ENCODE data around the gene TSPEAR.
"Not testable (repeated sequence)": the region's sequence is repeated elsewhere in the genome, so short reads cannot be mapped to it uniquely, and the experiment has no call there.

The TSPEAR gene

GRCh38 chr21:44564099-44564498 lies 147.3 kb downstream of the TSPEAR start:
- DNase-seq, result no peak

DNA sequence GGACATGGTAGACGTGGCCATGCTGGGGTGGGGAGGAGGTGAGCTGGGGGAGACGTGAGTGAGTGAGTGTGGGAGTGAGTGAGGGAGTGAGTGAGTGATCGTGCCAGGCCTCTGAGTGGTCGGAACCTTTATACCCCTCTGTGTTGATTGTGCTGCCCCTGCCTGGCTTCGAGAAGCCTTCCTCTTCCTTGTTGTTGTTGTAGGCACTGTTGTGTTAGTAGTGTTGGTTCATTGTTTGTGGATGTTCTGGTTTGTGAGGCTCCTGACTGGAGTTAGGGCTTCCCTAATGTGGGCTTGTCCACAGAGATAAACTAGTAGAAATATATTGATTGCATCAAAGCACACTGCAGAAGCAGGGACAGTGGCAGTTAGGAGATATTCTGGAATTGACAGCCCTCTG lies 152.7 kb downstream of the TSPEAR start, which contains the start of gene KRTAP10-3:
TSS of gene KRTAP10-3 (minus strand) at position 101 of the 400 bp plus-strand sequence. CDS start at position 21, 80 bp downstream.
- no peak for DNase-seq

DNA sequence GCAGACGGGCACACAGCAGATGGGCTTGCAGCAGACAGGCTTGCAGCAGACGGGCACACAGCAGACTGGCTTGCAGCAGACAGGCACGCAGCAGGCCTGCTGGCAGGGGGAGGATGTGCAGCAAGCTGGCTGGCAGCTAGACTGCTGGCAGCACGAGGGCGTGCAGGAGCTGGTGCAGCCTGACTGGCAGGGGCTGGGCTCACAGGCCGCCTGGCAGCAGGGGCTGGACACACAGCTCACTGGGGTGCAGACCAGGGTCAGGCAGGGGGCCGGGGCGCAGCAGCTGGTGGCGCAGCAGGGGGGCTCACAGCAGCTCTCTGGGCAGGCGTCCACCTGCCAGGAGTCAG lies 153.1 kb downstream of the TSPEAR start:
- not testable (repeated sequence) for DNase-seq

DNA sequence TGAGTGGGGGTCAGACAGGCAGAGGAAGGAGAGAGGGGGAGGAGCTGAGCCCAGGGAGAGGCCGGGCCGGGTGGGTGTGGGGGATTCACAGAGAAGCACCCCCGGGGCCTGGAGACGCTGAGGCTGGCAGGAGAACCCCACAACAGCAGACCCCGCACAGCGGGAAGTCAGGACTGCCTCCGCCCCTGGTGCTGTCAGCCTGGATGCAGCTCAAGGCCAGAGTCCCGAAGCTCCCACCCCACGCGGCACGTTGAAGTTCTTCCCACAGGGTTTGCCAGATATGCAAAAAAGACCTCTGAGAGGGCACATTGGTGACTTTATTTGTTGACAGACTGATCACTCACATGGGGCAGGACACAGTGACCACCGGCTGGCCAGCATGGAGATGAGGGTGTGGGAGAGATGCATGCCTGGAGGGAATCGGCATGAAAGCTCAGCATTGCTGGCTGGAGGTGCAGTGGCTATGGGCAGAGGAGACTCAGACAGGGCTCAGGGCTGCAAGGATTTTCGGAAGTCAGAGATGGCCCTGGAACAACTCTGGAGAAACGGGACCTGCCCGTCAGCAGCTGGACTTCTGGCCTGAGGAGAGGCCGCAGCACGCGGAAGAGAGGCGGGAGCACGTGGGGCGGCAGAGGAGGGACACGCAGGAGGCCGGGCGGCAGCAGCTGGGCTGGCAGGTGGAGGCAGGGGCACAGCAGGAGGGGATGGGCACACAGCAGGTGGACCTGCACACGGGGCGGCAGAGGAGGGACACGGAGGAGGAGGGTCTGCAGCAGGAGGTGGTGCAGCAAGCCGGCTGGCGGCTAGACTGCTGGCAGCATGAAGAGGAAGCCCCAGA lies 153.7 kb downstream of the TSPEAR start:
- DNase-seq, result no peak

DNA sequence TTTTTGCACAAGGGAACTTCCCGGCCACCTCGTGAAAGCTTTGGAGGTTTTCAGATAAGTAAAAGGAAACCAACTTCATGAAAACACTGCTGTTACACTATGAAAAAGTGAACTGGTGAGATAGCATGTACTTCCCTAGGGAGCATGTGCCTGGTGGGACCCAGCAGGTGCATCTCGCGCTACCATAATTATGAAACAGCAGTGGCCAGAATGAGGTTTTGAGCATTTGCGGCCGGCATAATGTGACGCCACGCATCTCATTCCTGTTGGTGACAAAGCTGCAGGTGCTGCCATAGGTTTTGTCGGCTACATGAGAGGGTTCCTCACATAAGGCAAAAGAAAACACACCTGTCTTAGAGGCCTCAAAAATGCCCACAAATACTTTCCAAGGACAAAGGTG lies 154.5 kb downstream of the TSPEAR start:
- DNase-seq, result no peak

- DNase-seq, result no peak
These were observed 156.0 kb downstream of the TSPEAR start for GRCh38 chr21:44555200-44555875.

DNA sequence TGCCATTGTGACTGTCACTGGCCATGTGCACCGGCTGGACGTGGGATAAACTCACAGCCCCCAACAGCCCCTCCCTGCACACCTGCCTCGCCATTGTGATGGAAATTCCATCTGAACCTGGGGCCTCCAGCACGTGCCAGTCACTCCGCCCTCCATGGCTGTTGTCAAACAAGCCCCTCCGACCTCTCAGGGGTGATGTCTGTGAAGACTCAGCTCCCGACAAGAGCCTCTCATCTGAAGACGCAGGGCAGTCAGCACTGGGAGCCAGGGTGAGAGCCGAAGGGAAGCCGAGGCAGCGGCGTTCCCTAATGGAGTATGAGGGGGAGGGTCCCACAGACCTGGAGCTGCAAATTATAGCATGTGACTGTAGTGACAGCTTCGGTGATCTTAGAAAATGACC lies 158.7 kb downstream of the TSPEAR start:
- no peak for DNase-seq

DNA sequence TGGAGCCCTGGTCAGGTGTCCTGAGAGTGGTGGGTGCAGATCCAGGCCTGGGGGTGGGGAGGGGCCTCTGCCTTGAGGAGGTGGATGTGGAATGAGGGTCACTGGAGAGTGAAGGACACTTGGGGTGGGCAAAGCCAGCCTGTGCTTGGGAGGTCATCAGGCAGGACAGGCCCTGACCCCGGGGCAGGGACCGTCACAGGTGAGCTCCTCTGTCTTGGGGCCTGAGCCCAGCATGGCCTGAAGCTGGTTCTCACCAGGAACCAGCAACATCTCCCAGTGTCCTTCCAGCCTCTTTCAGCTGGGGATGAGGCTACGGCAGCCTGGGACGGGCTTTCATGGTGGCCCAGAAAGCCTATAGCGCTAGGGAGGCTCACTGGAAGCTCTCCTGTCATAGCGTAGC lies 159.2 kb downstream of the TSPEAR start:
- DNase-seq, result no peak

GRCh38 chr21:44551340-44551961 lies 159.9 kb downstream of the TSPEAR start, which contains the start of gene KRTAP10-2:
Gene KRTAP10-2, minus strand, starts transcription at chr21:44551505. Its CDS starts 47 bp downstream, at chr21:44551458.
- no peak for DNase-seq

GRCh38 chr21:44550807-44551206 lies 160.6 kb downstream of the TSPEAR start:
- no peak for DNase-seq

GRCh38 chr21:44550285-44550684 lies 161.1 kb downstream of the TSPEAR start:
- not testable (repeated sequence) for DNase-seq

DNA sequence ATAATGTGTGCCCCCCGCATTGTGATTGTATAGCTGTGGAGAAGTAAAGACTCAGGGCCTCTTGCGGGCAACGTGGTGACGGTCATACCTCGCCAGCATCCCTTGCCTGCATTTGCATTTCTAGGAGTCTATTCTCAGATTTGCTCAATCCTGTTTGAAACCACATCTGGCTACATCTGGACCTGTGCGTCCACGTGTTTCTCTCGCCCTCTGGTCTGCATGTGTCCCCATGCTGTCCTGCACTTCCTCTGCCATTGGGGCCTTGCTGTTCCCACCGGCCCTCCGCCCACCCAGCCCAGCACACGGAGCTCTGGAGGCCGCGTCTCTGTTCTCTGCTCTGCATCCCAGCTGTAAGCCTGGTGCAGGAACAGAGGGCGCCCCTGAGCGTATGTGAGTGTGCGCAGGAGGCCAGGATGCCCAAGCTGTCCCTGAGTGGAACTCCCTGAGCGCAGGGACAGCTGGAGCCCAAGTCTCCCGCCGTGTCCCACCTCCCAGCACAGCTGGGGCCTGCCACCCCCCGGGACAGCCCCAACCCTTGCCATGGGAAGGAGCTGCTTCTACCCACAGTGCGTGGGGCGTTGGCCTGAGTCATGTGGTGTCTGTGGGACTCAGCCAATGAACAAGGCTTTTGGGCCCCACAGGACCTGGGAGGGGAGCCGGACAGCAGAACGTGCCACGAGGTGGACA lies 161.7 kb downstream of the TSPEAR start:
- DNase-seq, result no peak

GRCh38 chr21:44548922-44549321 lies 162.4 kb downstream of the TSPEAR start:
- DNase-seq, result no peak

DNA sequence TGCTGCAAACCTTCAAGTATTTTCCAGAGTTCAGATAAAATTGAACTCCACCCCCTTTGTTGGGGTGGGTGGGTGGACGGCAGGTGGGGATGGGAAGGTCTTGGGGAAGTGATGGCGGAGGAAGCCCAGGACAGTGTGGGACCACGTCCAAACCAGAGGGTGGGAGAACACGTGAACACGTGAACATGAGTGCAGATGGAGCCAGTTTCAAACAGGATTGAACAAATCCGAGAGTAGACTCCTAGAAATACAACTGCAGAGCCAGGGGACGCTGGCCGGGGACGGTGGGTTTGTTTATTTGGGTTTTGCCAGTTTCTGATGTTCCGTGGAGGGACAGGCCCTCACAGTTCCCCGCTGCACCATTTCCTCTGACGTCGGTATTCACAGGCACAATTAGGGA lies 163.0 kb downstream of the TSPEAR start:
- DNase-seq, result no peak

GRCh38 chr21:44547656-44548331 lies 163.6 kb downstream of the TSPEAR start:
- DNase-seq, result peak; percentile 22

DNA sequence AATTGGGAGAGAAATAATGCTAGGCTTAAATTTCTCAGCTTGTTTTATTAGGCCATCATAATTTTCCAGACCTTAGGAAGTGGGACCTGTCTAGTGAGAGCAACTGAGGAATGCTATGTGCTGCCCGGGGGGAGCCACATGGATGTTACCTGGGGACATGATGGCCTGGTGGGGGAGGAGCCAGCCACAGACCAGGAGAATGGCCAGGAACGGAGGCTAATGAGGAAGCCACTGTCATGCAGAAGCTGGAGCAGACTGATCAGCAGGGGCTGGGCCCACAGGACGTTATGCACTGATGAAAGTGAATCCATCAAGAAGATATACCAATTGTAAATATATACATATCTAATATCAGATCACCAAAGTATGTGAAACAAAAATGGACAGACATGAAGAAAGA lies 166.8 kb downstream of the TSPEAR start:
- no peak for DNase-seq

DNA sequence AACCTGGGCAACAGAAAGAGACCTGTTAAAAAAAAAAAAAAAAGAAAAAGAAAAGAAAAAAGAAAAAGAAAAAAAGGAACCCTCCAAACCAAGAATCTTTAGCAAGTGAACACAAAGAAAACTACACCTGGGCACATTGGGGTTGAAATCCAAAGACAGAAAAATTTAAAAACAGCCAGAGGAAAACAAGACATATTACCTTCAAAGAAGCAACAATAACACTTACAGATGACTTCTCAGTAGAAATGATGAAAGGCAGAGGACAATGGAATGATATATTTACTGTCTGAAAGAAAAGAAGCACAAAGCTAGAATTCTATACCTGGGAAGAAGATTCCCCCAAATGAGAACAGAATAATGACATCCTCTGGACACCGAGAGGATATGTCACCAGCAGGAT lies 168.7 kb downstream of the TSPEAR start:
- DNase-seq, result no peak

DNA sequence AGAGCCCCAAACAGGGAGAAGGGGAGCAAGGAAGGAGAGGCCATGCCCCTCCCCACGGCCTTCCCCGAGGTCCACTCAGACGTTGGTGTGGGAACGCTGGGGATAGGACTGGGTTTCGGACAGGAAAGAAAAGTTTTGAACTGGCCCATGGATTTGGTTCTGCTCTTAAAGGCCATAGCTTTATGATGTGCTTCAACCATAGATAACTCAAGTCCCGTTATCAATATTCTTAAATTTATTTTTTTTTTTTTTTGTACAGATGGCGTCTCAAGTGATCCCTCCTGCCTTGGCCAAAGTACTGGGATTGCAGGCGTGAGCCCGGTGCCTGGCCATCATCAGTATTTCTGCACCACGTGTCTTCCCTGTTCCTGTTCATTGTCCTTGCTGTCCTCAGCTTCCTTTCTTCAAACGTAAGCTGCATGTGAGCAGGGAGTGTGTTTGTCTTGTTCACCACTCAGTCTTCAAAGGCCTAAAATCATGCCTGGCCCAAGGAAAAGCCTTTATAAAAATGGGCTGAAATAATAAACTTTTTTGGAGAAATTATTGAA lies 170.6 kb downstream of the TSPEAR start:
- DNase-seq, result no peak

DNA sequence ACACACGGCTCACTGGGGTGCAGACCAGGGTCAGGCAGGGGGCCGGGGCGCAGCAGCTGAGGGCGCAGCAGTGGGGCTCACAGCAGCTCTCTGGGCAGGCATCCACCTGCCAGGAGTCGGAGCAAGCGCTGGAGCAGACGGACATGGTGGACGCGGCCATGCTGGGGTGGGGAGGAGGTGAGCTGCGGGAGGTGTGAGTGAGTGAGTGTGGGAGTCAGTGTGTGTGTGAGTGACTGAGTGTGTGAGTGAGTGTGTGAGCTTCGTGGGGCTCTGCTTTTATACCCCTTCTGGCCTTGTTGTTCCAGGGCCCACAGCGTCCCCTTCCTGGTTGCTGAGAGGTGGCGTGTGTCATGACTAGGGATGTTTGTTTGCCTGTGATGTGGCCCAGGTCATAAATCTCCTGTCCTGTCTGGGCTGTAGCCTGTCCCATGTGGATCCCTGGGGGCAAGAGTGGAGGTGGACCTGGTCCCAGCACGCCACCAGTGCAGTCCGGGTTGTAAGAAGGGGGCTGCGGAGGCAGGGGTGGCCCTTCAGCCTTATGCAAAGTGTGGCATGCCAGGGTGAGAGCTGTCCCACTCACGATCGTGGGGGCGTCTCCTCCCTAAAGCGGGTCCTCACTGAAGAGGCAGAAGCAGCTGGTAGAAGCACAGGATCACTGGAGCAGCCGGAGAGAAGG lies 171.2 kb downstream of the TSPEAR start, which contains the start of gene KRTAP10-1:
TSS of gene KRTAP10-1 (minus strand) at position 205 of the 676 bp plus-strand sequence. CDS start at position 160, 45 bp downstream.
- no peak for DNase-seq

GRCh38 chr21:44539046-44539445 lies 172.3 kb downstream of the TSPEAR start:
- DNase-seq, result no peak

Data from activated effector memory CD4-positive, alpha-beta T cell treated with Interleukin-2 at 50 U/mL for 16 hours (primary cell).